Skeletal muscle satellite cell (primary cell): ENCODE data around the gene KCNT1.

Experiments
- H3K27me3 ChIP-seq: 2 replicates; pipeline ENCODE4 v1.7.0; 2013; ENCODE audit warnings: low read length; ENCODE audit not compliant: control insufficient read depth, insufficient read depth
- H3K36me3 ChIP-seq: 2 replicates; pipeline ENCODE4 v1.7.0; 2013; ENCODE audit warnings: mild to moderate bottlenecking, control low read depth, low read length; ENCODE audit not compliant: insufficient read depth
- H3K4me1 ChIP-seq: 2 replicates; pipeline ENCODE4 v1.7.0; 2013; ENCODE audit warnings: low read length; ENCODE audit not compliant: control insufficient read depth, insufficient read depth
- H3K4me2 ChIP-seq: 2 replicates; pipeline ENCODE4 v1.7.0; 2013; ENCODE audit warnings: mild to moderate bottlenecking, low read length
- H3K4me3 ChIP-seq: 2 replicates; pipeline ENCODE4 v1.7.0; 2013; ENCODE audit warnings: low read length
- H3K9ac ChIP-seq: 2 replicates; pipeline ENCODE4 v1.7.0; 2013; ENCODE audit warnings: mild to moderate bottlenecking, low read depth, low read length, moderate library complexity
- H3K9me3 ChIP-seq: replicated peaks from 2 replicates; pipeline ENCODE4 v1.7.0; 2013; ENCODE audit warnings: mild to moderate bottlenecking, control low read depth, low read length

KCNT1 gene

DNA sequence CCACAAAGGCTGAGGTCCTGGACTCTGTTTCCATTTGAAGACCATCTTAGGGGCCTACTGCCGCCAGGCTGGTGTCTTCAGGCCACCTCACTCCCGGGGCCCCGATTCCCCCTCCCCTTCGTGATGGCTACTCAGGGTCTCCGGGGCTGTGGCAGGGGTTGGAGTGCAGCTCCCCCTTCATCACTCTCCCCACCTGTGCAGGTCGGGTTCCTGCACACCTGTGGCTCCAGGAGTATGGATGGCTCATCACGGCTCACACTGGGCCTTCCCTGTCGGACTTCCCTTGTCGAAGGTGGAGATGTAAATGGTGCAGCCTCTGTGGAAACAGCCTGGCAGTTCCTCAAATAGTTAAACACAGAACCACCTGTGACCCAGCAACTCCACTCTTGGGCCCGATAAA is 27.0 kb upstream of the KCNT1 start:
- H3K4me3 ChIP-seq: no peak overlapping the region
- peaks cover 5% of the 10 kb centered on the region for H3K27me3 ChIP-seq
- H3K9ac ChIP-seq: no peak overlapping the region
- no peaks in the 10 kb centered on the region for H3K36me3 ChIP-seq
- no peak overlapping the region for H3K4me2 ChIP-seq
- no peaks in the 10 kb centered on the region for H3K9me3 ChIP-seq
- H3K4me1 ChIP-seq: no peaks in the 10 kb centered on the region

DNA sequence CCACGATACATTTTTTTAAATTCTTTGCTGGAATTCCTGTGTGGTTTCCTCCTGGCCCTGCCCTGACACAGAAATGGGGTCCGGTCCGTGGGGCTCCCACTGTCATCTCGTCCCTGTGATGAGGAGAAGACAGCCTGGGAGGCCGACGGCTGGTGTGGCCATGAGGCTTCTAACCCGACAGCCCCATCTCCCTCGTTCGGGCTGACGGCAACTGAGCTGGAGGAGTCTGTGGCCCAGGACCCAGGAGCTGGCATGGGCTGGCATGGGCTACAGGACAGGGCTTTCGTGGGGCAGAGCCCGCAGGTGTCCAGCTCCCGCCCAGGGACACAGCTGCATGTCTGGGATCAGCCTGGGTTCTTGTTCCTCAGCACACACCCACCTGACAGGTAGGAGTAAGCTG is 25.1 kb upstream of the KCNT1 start:
- no peaks in the 10 kb centered on the region for H3K9me3 ChIP-seq
- no peak overlapping the region for H3K4me2 ChIP-seq
- H3K27me3 ChIP-seq: peaks cover 5% of the 10 kb centered on the region
- H3K4me1 ChIP-seq: no peaks in the 10 kb centered on the region
- H3K9ac ChIP-seq: no peak overlapping the region
- H3K4me3 ChIP-seq: no peak overlapping the region
- no peaks in the 10 kb centered on the region for H3K36me3 ChIP-seq

DNA sequence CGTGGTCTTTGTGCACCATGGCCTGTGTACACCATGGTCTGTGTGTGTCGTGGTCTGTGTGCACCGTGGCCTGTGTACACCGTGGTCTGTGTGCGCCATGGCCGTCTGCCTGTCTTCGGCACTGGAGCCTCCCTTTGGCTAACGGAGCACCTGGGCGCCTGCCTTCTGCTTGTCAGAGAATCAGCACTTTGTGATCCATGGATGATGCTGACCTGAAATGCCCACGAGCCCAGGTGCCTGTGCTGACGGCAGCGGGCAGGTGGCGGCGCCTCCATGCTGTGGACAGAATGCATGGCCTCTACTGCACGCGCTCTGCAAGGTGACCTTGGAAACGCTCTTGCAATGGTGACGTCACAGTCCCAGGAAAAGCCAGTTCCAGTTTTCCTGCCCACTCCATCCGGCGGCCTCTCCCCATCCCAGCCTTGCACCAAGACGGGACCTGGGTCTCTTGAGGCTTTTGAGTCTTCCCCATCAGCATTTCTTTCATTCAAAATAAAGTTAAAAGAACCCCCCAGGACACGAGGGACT is 24.3 kb upstream of the KCNT1 start:
- no peaks in the 10 kb centered on the region for H3K9me3 ChIP-seq
- H3K36me3 ChIP-seq: no peaks in the 10 kb centered on the region
- no peak overlapping the region for H3K9ac ChIP-seq
- no peaks in the 10 kb centered on the region for H3K4me1 ChIP-seq
- H3K4me3 ChIP-seq: no peak overlapping the region
- peaks cover 5% of the 10 kb centered on the region for H3K27me3 ChIP-seq
- no peak overlapping the region for H3K4me2 ChIP-seq

DNA sequence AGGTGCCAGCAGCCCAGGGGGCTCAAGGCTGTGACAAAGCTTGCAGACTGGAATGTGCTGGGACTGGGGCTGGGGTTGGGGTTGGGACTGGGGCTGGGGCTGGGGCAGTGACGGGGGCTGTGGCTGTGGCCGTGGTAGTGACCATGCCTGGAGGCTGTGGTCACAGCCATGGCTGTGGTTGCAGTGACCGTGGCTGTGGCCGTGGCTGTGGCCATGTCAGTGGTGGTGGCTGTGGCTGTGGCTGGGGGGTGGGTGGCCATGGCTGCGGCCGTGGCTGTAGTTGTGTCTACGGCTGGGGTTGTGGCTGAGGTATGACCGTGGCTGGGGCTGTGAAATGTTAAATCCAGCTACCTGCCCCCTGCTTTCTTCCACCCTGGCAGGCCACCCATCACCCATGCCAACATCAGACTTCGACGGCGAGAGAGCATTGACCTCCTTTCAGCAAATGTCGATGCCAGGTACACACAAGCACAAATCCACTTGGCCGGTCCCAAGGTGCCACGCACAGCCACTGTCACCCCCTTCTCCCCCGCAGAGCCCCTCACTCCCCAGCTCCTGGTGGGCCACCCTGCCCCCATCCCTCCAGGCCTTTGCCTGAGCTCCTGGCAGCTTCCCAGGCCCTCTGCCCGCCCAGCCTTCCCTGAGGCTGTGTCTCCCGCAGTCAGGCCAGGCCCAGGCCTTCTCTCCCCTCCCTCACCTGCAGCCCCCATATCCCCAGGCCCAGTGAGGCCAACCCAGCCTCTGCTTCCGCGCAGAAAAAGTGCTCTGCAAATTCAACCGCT is 23.6 kb upstream of the KCNT1 start:
- Histone ChIP-seq H3K4me2 (no peak overlapping the region), H3K36me3 (no peaks in the 10 kb centered on the region), H3K9ac (no peak overlapping the region), H3K4me3 (no peak overlapping the region), H3K4me1 (no peaks in the 10 kb centered on the region), H3K27me3 (peaks cover under 1% of the 10 kb centered on the region), H3K9me3 (no peaks in the 10 kb centered on the region)

DNA sequence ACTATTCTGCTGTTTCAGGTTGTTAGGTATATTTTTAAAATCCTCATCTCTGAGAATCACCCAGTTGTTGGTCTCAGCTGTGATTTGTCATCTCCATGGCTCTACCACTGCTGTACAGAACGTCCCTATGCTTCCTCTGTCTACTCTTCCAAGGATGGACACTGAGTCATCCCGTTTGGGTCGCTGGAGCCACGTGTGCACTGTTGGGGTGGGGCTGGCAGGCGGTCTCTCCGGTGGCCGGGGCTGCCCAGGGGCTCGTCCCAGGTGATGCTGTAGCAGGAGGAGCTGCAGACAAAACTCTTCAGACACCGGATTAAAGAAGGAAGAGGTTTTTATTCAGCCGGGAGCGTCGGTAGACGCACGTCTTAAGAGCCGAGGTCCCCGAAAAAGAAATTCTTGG is 21.9 kb upstream of the KCNT1 start:
- Histone ChIP-seq H3K4me3 (no peak overlapping the region), H3K27me3 (no peaks in the 10 kb centered on the region), H3K36me3 (no peaks in the 10 kb centered on the region), H3K4me1 (no peaks in the 10 kb centered on the region), H3K9ac (no peak overlapping the region), H3K9me3 (no peaks in the 10 kb centered on the region), H3K4me2 (no peak overlapping the region)

DNA sequence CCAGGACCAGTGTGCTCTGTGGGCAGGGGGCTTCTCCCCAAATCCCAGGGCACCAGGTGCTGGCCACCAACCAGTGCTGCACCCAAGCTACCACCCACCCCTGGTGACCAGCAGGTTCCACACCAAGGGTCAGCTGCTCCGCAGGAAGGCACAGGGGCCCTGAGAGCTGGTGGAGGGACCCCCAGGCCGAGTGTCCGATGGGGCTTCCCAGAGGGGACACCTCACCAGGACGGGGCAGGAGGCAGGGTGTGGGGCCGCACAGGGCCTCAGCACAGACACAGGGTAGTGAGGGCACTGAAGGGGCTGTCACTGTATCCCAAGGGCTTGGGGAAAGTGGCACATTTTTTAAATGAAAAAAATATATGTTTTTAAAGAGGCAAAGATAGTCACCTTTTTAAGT is 20.8 kb upstream of the KCNT1 start:
- H3K36me3 ChIP-seq: no peaks in the 10 kb centered on the region
- H3K4me1 ChIP-seq: no peaks in the 10 kb centered on the region
- H3K4me3 ChIP-seq: no peak overlapping the region
- no peak overlapping the region for H3K9ac ChIP-seq
- H3K27me3 ChIP-seq: no peaks in the 10 kb centered on the region
- no peak overlapping the region for H3K4me2 ChIP-seq
- no peaks in the 10 kb centered on the region for H3K9me3 ChIP-seq

DNA sequence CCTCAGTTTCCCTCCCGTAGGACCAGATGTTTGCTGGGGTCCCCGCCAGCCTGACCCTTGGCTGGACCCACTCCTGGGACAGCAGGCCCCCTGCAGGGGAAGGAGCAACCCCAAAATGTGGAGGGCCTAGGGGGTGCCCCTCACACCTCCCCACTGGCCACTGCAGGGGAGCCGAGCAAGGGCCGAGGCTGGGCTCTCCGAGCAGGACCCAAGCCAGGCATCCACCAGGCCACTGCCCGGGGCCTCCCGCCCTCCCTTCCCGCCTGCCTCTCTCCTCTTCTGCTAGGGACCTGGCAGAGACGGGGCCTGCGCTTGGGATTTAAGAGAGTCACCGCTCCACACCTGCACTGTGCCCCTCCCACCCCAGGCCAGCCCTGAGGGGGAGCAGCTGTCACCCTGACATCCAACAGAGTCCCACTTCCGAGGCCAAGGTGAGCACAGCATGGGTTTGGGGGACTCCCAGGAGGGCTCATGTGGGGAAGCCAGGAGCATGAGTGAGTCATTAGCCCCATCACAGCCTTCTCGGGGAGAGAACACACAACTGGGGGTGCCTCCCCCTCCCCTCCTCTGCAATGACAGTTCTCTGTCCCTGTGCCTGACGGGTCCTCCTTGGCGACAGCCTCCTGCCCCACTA is 18.5 kb upstream of the KCNT1 start:
- Histone ChIP-seq H3K36me3 (no peaks in the 10 kb centered on the region), H3K4me3 (no peak overlapping the region), H3K4me2 (no peak overlapping the region), H3K9ac (no peak overlapping the region), H3K4me1 (no peaks in the 10 kb centered on the region), H3K9me3 (no peaks in the 10 kb centered on the region), H3K27me3 (no peaks in the 10 kb centered on the region)

DNA sequence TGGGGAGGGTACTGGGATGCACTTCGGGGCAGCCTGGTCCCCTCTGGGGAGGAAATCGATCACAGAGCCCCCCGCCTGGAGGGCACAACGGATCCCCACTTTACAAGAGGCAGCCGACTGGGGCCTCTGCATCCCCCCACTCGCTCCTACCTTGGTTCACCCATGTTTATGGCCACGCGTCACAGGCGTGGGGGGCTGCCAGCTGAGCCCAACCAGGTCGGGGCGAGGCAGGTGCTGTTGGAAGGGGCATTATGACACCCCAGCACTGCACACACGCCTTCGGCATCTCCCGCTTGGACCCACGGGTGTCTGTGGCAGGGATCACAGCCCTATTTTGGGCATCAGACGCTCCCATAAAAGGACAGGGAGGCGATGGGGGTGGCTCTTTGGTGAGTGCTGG is 17.3 kb upstream of the KCNT1 start:
- no peak overlapping the region for H3K4me3 ChIP-seq
- H3K27me3 ChIP-seq: no peaks in the 10 kb centered on the region
- no peak overlapping the region for H3K9ac ChIP-seq
- H3K9me3 ChIP-seq: no peaks in the 10 kb centered on the region
- no peaks in the 10 kb centered on the region for H3K36me3 ChIP-seq
- H3K4me2 ChIP-seq: no peak overlapping the region
- H3K4me1 ChIP-seq: no peaks in the 10 kb centered on the region

DNA sequence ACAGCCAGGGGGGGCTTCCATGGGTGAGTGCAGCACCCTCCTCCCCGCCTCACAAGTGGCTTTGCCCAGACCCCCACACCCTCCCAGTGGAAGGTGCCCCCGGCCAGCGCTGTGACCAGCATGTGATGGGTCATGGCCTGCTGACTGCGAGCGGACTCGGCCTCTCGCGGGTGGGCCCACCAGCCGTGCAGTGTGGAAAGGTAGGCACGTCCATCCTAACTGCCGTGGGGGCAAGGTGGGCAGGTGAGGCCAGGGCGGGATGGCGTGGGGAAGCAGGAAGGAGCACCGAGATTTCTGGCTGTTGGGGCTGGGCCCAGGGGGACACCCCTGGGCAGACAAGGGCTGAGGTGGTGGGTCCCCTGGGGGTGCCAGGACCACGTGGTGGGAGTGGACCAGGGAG is 14.8 kb upstream of the KCNT1 start:
- Histone ChIP-seq H3K4me1 (peaks cover 2% of the 10 kb centered on the region), H3K4me3 (no peak overlapping the region), H3K9me3 (no peaks in the 10 kb centered on the region), H3K36me3 (no peaks in the 10 kb centered on the region), H3K27me3 (no peaks in the 10 kb centered on the region), H3K9ac (no peak overlapping the region), H3K4me2 (no peak overlapping the region)

DNA sequence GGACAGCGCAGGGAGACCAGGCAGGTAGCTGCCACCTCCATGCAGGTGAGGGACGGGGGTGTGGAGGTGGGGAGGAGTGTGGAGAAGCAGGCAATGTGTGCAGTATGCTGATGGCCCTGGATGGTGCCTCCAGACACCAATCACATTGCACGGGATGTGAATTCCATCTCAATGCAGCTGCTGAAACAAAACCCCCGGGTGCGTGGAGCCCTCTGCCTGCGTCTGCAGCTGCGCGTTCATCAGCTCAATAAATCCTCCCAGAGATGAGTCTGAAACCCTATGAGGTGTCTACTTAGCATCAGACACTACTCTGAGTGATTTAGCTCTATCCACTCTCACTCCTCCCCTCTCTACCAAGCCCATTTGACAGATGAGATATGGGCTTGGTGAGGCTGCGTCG is 13.0 kb upstream of the KCNT1 start:
- no peaks in the 10 kb centered on the region for H3K36me3 ChIP-seq
- no peak overlapping the region for H3K4me2 ChIP-seq
- H3K27me3 ChIP-seq: peaks cover 6% of the 10 kb centered on the region
- peaks cover 8% of the 10 kb centered on the region for H3K4me1 ChIP-seq
- no peak overlapping the region for H3K9ac ChIP-seq
- no peaks in the 10 kb centered on the region for H3K9me3 ChIP-seq
- no peak overlapping the region for H3K4me3 ChIP-seq

DNA sequence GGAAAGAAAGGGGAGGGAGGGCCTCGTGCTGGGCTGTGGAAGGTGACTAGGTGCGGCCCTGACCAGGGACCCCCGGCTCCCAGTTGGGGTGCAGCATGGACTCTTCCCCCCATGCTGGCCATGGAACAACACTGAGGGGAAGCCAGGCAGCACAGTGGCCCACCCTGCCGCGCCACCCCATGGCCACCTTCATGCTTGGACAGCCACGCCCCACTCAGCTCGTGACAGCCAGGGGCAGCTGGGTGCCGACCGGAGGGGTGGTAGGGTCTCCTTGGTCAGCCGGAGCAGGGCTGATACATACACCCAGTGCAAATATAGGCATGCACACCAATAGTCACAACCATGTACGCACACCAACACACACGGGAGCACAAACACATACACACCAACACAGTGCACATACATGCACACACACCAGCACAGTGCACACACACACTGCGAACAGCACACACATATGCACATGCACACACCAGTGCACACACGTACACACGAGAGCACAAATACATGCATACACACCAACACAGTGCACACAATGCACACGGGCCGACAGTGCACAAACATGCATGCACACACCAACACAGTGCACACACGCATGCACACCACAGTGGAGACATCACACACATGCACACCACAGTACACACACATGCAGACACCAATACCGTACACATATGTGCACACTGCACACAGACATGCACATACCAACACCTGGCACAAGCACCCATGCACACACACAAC is 11.0 kb upstream of the KCNT1 start:
- H3K9me3 ChIP-seq: no peaks in the 10 kb centered on the region
- H3K36me3 ChIP-seq: no peaks in the 10 kb centered on the region
- H3K4me3 ChIP-seq: no peak overlapping the region
- no peak overlapping the region for H3K4me2 ChIP-seq
- no peak overlapping the region for H3K9ac ChIP-seq
- peaks cover 8% of the 10 kb centered on the region for H3K4me1 ChIP-seq
- H3K27me3 ChIP-seq: peaks cover 15% of the 10 kb centered on the region
